HG03066 (cell line): ENCODE measurements around the gene WNT7B.

Experiments
- ATAC-seq: cut with Tn5 transposase; IDR thresholded peaks from one replicate; pipeline ENCODE4 v1.9.1; 2021; ENCODE audit warnings: low read depth; ENCODE audit not compliant: unreplicated experiment

The WNT7B gene

DNA sequence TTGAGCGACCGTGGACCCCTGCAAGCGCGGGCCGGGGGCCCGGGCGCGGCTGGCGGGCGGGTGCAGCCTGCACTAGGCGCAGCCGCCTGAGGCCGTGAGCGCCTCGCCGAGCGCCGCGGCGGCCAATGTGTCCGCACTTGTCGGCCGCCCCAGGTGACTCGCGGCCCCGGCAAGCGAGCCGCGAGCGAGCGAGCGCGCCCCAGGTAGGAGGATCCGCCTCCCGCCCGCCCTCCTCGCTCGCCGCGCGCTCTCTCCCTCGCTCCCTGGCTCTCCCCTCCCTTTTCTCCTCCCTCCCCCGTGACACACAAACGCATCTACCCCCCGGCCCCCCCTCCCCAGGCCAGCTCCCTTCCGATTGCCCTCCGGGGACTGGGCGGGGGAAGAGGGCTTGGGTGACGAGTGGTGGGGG lies at the start of gene WNT7B:
WNT7B (minus strand) TSS at position 160 of the 409 bp plus-strand sequence. CDS start 408 bp downstream, outside the sequence.
- ATAC-seq: no peak

DNA sequence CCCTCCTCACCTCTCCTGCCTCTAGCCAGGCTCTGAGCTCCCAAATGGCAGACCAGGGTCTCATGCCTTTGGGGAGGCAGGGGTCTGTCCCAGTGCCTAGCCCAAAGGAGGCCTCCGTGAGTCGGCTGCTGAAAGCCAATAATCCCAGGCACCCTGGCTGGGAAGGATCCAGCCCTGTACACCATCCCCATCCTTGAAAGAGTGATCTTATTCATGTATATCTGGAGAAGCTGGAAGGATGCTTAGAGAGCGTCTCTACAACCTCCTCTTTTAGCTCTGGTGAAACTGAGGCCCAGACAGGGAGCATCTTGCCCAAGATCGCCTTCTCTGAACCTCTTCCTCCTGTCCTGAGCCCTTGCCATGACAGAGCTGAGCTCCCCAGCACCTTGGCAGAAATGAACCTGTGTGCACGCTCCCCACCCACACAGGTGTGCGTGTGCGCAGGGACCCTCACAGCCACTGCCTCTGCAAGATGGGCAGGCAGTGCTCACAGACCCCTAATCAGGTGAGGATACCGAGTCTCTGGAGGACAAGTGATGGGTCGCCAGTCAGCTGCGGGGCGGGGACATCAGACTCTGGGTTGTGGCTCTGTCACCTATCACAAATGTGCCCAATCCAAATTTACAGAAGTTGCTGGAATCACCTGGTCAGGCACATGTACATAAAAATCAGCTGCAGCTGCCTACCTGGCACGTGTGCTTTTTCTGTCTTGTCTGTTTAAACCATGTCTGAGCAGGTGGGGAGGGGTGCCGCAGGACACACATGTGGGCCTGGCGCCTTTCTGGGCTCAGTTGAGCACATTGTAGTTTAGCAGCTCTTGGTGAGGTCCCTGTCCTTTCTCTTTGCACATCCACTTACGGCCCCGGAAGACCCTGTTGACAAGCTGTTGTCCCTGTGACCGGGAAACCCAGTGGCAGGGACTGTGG lies 49.3 kb upstream of the WNT7B start:
- ATAC-seq: no peak

GRCh38 chr22:46025225-46025972 lies 48.4 kb upstream of the WNT7B start:
- ATAC-seq: no peak

DNA sequence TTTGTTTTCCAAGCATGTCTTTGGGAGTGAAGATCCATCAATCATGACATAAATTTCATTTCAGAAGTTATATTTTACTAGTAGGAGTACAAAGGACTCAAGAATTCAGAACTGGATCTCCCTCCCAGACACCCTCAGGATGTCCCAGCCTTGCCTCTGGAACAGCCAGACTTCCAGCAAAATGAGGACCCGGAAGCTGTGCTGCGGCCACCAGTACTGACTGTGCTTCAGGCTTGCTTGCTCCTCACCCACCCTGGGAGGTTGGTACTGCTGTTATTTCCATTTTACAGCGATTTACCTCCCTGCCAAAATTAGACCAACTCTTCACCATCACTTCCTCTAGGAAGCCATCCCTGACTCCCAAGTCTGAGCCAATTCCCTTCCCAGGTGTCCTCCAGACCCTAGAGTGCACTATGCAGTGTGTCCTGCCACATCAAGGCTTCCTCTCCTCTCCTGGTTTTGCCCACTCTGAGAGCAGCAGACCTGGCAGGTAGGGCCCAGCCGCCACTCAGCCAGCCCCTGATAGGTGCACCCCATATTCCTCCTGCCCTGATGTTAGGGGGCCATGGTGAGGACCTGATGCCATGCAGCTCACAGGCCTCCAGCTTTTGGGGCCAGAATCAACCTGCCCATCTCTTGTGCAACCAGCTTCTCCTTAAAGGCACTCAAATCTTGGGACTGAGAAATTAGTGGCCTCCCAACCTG lies 47.3 kb upstream of the WNT7B start:
- no peak for ATAC-seq

DNA sequence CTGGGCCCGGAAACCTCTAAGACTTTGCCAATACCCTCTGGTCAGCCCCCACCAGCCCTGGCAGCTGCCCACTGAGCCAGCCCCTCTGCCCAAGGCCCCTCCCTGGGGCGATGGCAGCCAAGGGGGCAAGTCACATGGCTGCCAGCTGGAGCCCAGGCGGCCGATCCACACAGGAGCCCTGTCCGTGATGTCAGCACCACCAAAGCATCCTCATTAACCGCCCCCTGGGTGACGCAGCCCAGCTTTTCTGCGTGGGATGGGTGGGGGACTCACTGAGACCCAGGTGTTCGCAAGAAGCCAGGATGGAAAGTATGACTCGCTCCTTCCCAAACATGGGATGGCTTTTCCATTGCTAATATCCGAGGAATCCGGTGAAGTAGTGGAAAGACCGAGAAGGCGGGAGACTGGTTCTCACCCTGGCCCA lies 46.6 kb upstream of the WNT7B start:
- no peak for ATAC-seq

DNA sequence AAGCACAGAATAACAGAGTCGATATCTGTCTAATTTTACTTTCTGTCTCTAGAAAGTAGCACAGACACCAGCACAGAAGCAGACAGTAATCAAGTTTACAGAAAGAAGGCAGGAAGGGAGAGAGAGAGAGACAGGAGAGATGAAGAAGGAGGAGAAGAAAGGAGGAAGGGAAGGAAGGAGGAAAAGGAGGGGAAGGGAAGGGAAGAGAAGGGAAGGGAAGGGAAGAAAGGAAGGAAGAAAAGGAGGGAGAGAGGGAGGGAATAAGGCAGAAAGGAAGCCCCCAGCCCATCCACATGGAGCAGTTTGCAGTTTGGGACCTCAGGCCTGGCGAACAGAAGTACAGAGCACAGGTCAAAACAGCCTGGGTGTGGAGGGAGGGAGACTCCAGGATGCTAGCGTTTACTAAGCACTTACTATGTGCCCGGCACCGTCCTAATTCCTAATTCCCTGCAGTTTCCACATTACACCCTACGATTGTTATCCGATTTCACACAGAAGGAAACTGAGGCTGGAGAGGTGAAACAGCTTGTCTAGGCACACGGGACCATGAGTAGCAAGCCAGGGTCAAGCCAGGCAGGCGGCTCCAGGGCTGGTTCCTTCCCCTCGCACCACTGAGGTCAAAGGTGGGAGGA lies 46.0 kb upstream of the WNT7B start:
- ATAC-seq: no peak

DNA sequence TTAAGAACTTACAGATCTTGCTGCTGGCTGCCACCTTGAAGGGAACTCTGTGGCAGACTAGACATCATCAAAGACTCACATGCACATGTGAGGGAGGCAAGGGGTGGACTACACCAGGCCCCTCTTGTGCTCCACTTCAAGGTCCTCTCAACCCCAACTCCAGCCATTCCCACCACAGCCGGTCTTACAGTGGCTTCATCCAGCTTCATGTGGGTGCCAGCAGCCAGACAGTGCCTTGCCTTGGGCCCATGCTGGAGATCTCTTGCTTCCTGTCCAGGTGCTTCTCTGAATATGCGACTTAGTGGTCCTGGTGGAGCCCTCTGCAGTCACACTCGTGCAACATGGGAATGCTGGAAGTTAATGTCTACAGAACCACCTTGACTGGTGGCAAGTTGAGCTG lies 44.6 kb upstream of the WNT7B start:
- ATAC-seq: no peak

DNA sequence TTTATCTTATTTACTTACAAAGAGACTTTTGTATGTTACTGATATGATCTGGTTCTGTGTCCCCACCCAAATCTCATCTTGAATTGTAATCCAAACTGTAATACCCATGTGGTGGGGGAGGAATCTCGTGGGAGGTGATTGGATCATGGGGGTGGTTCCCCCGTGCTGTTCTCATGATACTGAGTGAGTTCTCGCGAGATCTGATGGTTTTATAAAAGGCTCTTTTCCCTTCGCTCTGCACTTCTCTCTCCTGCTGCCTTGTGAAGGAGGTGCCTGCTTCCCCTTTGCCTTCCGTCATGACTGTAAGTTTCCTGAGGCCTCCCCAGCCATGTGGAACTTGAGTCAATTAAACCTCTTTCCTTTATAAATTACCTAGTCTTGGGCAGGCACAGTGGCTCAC lies 42.4 kb upstream of the WNT7B start:
- no peak for ATAC-seq

DNA sequence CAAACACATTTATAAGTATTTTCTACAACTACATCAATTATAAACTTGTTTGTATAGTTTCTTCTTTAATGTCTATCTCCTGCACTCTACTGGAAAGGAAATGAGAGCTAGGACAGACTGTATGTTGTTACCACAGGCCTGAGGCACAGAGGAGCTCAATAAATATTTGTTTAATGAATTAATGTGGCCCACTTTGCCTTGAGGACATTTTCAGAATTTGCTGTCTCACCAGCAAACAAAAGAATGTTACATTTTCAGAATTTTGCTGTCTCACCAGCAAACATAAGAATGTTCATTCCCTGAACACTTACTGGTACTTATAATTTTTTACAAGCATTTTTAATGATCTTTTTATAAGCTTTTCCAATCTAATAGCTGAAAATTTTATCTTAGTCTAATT lies 41.9 kb upstream of the WNT7B start:
- ATAC-seq: no peak

GRCh38 chr22:46017166-46017565 lies 40.2 kb upstream of the WNT7B start:
- ATAC-seq: no peak

- no peak for ATAC-seq
These were observed 36.8 kb upstream of the WNT7B start for GRCh38 chr22:46013460-46014416.

DNA sequence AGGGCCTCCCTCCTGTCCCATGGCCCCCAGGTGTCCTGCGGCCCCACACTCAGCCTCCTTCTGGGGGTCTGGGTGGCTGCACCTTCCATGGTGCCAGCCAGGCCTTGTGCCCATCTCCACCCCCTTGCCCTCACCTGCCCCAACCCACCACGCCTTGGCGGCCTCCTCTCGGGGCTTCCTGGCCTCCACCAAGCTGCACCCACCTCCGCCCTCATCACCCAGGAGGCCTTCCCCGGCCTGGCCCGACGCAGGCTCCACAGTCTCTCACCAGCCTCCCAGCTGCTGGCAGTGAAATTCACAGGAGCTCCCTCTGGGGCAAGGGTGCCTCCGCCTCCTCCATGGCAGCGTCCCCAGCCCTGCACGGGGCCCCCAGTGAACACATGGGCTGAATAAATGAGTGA lies 35.9 kb upstream of the WNT7B start:
- ATAC-seq: no peak

- ATAC-seq: no peak
These were observed 35.4 kb upstream of the WNT7B start for GRCh38 chr22:46012182-46012880.

DNA sequence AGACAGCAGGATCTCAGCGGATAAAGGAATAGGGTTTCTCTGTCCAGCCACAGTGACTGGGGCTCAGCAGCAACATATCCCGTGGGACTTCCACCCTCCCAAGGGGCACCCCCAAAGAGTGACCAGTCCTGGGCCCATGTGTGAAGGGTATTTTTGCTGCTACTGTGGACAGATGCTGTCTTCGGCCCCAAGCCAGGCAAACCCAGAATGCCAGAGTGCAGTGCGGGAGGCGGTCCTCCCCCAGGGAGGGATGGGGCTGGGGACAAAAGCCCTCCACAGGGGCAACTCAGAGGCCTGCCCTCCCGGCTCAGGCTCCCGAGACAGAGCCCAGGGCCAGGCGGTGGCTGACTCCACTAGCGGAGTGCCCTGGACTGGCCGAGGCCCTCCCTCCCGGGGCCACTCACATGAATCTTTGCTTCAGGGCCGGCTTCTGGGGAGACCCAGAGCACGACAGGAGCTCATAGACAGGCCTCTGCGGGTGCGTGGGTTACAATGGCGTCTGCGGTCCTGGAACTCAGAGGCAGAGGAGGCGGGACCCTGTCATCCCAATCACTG lies 34.7 kb upstream of the WNT7B start:
- no peak for ATAC-seq

DNA sequence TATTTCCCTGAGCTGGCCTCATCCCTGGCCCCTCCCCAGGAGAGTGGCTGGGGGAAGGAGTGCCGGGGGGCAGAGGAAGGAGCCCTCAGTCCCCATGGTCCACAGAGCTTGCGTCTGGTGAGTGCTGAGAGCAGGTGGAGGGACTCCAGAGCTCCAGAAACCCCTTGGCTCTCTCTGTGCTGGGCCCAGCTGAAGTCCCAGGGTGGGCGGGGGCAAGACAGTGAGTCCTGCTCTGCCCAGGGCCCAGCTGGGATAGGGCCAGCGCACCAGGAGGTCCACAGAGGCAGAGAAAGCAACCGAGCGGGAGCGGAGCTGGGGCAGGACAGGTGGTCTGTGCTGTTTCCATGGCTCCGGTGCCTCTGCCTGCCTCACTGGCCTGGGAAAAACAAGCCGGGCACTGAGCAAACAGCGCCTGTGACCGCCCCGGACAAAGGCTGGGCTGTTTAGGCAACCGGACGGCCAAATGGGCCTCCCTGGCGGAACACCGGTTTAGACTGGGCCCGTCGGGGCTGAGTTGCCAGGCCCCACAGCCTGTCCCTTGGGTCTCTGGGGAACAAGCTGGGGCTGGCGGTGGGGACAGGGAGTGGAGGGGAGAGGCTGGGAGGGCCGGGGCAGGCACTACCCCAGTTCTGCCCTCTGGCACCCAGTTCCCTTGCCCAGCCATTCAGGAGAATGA lies 34.1 kb upstream of the WNT7B start:
- no peak for ATAC-seq

GRCh38 chr22:46010207-46010867 lies 33.4 kb upstream of the WNT7B start:
- no peak for ATAC-seq

DNA sequence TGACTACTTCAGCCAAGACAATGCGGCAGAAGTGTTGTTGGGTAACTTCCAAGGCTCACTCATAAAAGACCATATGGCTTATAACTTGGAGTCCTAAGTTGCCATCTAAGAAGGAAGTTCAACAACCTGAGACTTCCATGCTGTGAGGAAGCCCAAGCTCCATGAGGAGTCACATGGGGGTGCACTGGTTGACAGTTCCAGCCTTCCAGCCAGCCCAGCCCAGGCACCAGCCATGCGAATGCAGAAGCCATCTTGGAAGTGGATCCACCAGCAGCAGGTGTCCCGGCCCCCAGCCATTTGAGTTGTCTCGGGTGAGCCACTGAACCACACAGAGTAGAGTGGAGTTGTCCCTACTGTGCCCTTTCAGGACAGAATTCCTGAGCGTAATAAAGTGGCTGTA lies 32.8 kb upstream of the WNT7B start:
- no peak for ATAC-seq
